ENCODE data around the gene PTPN3. TPM values are rescaled to one million over a fixed set of nuclear protein-coding genes. Genes with fewer than 3 reads are reported as not detected.

The PTPN3 gene
- total RNA-seq, 1 donor from 2014 or later, result 0.62 TPM

- DNase-seq (ENCODE audit: low spot score), result no peak
- no peaks in the 10 kb centered on the region for H3K36me3 Mint-ChIP-seq (ENCODE audit: low read depth, unreplicated experiment)
- peaks cover 2% of the 10 kb centered on the region for H3K27me3 Mint-ChIP-seq (ENCODE audit: unreplicated experiment)
- no peak overlapping the region for H3K27ac Mint-ChIP-seq (ENCODE audit: unreplicated experiment)
- no peak for TF ChIP-seq CTCF (IDR thresholded peaks at IDR 0.05; ENCODE audit: unreplicated experiment)
- H3K4me3 Mint-ChIP-seq (ENCODE audit: unreplicated experiment), result no peak overlapping the region
- H3K9me3 Mint-ChIP-seq (ENCODE audit: unreplicated experiment), result no peaks in the 10 kb centered on the region
- H3K4me1 Mint-ChIP-seq (ENCODE audit: unreplicated experiment), result no peaks in the 10 kb centered on the region
These were observed 76.8 kb downstream of the PTPN3 start for GRCh38 chr9:109421026-109421970.

- no peak overlapping the region for H3K4me3 Mint-ChIP-seq (ENCODE audit: unreplicated experiment)
- no peak overlapping the region for H3K27ac Mint-ChIP-seq (ENCODE audit: unreplicated experiment)
- H3K4me1 Mint-ChIP-seq (ENCODE audit: unreplicated experiment), result no peaks in the 10 kb centered on the region
- no peaks in the 10 kb centered on the region for H3K36me3 Mint-ChIP-seq (ENCODE audit: low read depth, unreplicated experiment)
- TF ChIP-seq CTCF (IDR thresholded peaks at IDR 0.05; ENCODE audit: unreplicated experiment), result no peak
- DNase-seq (ENCODE audit: low spot score), result no peak
- no peaks in the 10 kb centered on the region for H3K9me3 Mint-ChIP-seq (ENCODE audit: unreplicated experiment)
- peaks cover 2% of the 10 kb centered on the region for H3K27me3 Mint-ChIP-seq (ENCODE audit: unreplicated experiment)
These were observed 78.6 kb downstream of the PTPN3 start for GRCh38 chr9:109419531-109419930.

- no peak overlapping the region for H3K4me3 Mint-ChIP-seq (ENCODE audit: unreplicated experiment)
- no peak for DNase-seq (ENCODE audit: low spot score)
- TF ChIP-seq CTCF (IDR thresholded peaks at IDR 0.05; ENCODE audit: unreplicated experiment), result no peak
- H3K27me3 Mint-ChIP-seq (ENCODE audit: unreplicated experiment), result peaks cover 2% of the 10 kb centered on the region
- H3K9me3 Mint-ChIP-seq (ENCODE audit: unreplicated experiment), result no peaks in the 10 kb centered on the region
- H3K4me1 Mint-ChIP-seq (ENCODE audit: unreplicated experiment), result no peaks in the 10 kb centered on the region
- H3K36me3 Mint-ChIP-seq (ENCODE audit: low read depth, unreplicated experiment), result no peaks in the 10 kb centered on the region
- H3K27ac Mint-ChIP-seq (ENCODE audit: unreplicated experiment), result no peak overlapping the region
These were observed 79.3 kb downstream of the PTPN3 start for GRCh38 chr9:109418827-109419226.

- TF ChIP-seq CTCF (IDR thresholded peaks at IDR 0.05; ENCODE audit: unreplicated experiment), result no peak
- H3K27me3 Mint-ChIP-seq (ENCODE audit: unreplicated experiment), result no peaks in the 10 kb centered on the region
- no peak for DNase-seq (ENCODE audit: low spot score)
- no peak overlapping the region for H3K27ac Mint-ChIP-seq (ENCODE audit: unreplicated experiment)
- no peak overlapping the region for H3K4me3 Mint-ChIP-seq (ENCODE audit: unreplicated experiment)
- H3K4me1 Mint-ChIP-seq (ENCODE audit: unreplicated experiment), result no peaks in the 10 kb centered on the region
- H3K9me3 Mint-ChIP-seq (ENCODE audit: unreplicated experiment), result no peaks in the 10 kb centered on the region
- H3K36me3 Mint-ChIP-seq (ENCODE audit: low read depth, unreplicated experiment), result no peaks in the 10 kb centered on the region
These were observed 80.2 kb downstream of the PTPN3 start for GRCh38 chr9:109417585-109418544.

All from endothelial cell (in vitro differentiated cells).